PC-3 (cell line): ENCODE results near the gene SH2D3A. TPM values are rescaled to one million over a fixed set of nuclear protein-coding genes. Genes with fewer than 3 reads are reported as not detected.

Source experiments
- ATAC-seq: fragments of 200-7000 bp; cut with Tn5 transposase; 2 replicates; pipeline ENCODE4 v1.9.1; 2020; ENCODE audit warnings: mild to moderate bottlenecking, moderate library complexity
- BruUV-seq: library from RNA; stranded (reverse); fragments of 400-500 nt; replicated peaks from 2 replicates; lab custom pipeline; 2021; lab: Mats Ljungman, UMichigan
- CTCF ChIA-PET: fragments of 300-600 bp; sonication (Branson Sonifier 250); formaldehyde crosslinking; loops from one replicate; lab custom pipeline; 2022; ENCODE audit warnings: antibody characterized with exemption; lab: Charles Lee
- POLR2A ChIA-PET: fragments of 300-600 bp; sonication (Branson Sonifier 250); formaldehyde crosslinking; loops from one replicate; lab custom pipeline; 2022; ENCODE audit warnings: antibody characterized with exemption; ENCODE audit not compliant: unreplicated experiment; lab: Charles Lee
- DNase-seq: peaks from one replicate; pipeline ENCODE4 v3.0.0-alpha.2; 2015
- H2AFZ ChIP-seq: fragments of 300-600 bp; sonication (generic); 2 replicates; pipeline ENCODE4 v1.6.0; 2016; ENCODE audit warnings: antibody characterized with exemption, low read length
- H3F3A ChIP-seq: fragments of 300-600 bp; sonication (generic); one replicate; pipeline ENCODE4 v1.6.0; 2017; ENCODE audit warnings: antibody characterized with exemption, low read length, control low read depth, mild to moderate bottlenecking; ENCODE audit not compliant: unreplicated experiment
- H3K27ac ChIP-seq: fragments of 300-600 bp; sonication (generic); 2 replicates; pipeline ENCODE4 v1.5.1; 2016; ENCODE audit warnings: mild to moderate bottlenecking, low read length
- H3K27me3 ChIP-seq: fragments of 300-600 bp; sonication (generic); 2 replicates; pipeline ENCODE4 v1.6.1; 2016; ENCODE audit warnings: low read length, mixed read lengths
- H3K36me3 ChIP-seq: fragments of 300-600 bp; sonication (generic); 2 replicates; pipeline ENCODE4 v1.6.1; 2016; ENCODE audit warnings: low read depth, mixed run types, low read length, mixed read lengths
- H3K4me1 ChIP-seq: fragments of 300-600 bp; sonication (generic); 2 replicates; pipeline ENCODE4 v1.5.1; 2016; ENCODE audit warnings: low read length; ENCODE audit not compliant: insufficient read depth
- H3K4me2 ChIP-seq: fragments of 300-600 bp; sonication (generic); 2 replicates; pipeline ENCODE4 v1.6.0; 2016; ENCODE audit warnings: low read length
- H3K4me3 ChIP-seq: fragments of 300-600 bp; sonication (generic); 2 replicates; pipeline ENCODE4 v1.5.1; 2016; ENCODE audit warnings: mild to moderate bottlenecking, low read length, mixed read lengths
- H3K79me2 ChIP-seq: fragments of 300-600 bp; sonication (generic); 2 replicates; pipeline ENCODE4 v1.6.1; 2017; ENCODE audit warnings: low read length, mixed read lengths
- H3K9ac ChIP-seq: fragments of 300-600 bp; sonication (generic); 2 replicates; pipeline ENCODE4 v1.6.0; 2016; ENCODE audit warnings: mild to moderate bottlenecking, low read length
- H3K9me2 ChIP-seq: fragments of 300-600 bp; sonication (generic); replicated peaks from 2 replicates; pipeline ENCODE4 v1.6.1; 2016; ENCODE audit warnings: mixed run types, low read length, mixed read lengths
- H3K9me3 ChIP-seq: fragments of 300-600 bp; sonication (generic); 2 replicates; pipeline ENCODE4 v1.6.1; 2016; ENCODE audit warnings: low read length, mixed read lengths
- H4K20me1 ChIP-seq: fragments of 300-600 bp; sonication (generic); 2 replicates; pipeline ENCODE4 v1.6.1; 2016; ENCODE audit warnings: low read length, mixed read lengths
- EZH2 ChIP-seq: fragments of 300-600 bp; sonication (generic); IDR thresholded peaks from one replicate; pipeline ENCODE4 v1.6.1; 2017; ENCODE audit warnings: antibody characterized with exemption, mild to moderate bottlenecking, low read length; ENCODE audit not compliant: unreplicated experiment
- EZH2phosphoT487 ChIP-seq: fragments of 300-600 bp; sonication (generic); IDR thresholded peaks from 2 replicates; pipeline ENCODE4 v1.6.1; 2018; ENCODE audit warnings: mild to moderate bottlenecking, antibody characterized with exemption, low read length, borderline replicate concordance
- intact Hi-C: fragments of 100-400 bp; cut with micrococcal nuclease; formaldehyde crosslinking; loops from 2 replicates; pipeline ENCODE4 v1.9.0; 2023
- total RNA-seq: library from RNA; depleted of rRNA; stranded (reverse); fragments of >200 nt; gene quantifications from 2 replicates; pipeline ENCODE4 v1.2.3, GENCODE V29; 2014
- TF ChIP-seq, protein P1 (sequence below): fragments of 300-600 bp; sonication (generic); conservative IDR thresholded peaks from 2 replicates; pipeline ENCODE4 v1.5.1; 2017; ENCODE audit warnings: antibody characterized with exemption, low read depth, mild to moderate bottlenecking, low read length

The SH2D3A gene
- total RNA-seq, 1 experiment from 2014 or later = 141 TPM

GRCh38 chr19:6719992-6720368 is 47.3 kb downstream of the SH2D3A start:
- ChIA-PET POLR2A (no interaction called here), CTCF (no interaction called here)
- Histone ChIP-seq H3K79me2 (no peaks in the 10 kb centered on the region), H3K4me1 (no peaks in the 10 kb centered on the region; the same call in 1 of the 2 replicates), H3F3A (no peaks in the 10 kb centered on the region), H2AFZ (no peak overlapping the region), H3K27me3 (no peaks in the 10 kb centered on the region), H3K9me2 (no peaks in the 10 kb centered on the region), H3K4me2 (no peak overlapping the region), H3K27ac (no peak overlapping the region), H3K9me3 (no peaks in the 10 kb centered on the region), H3K9ac (no peak overlapping the region), H4K20me1 (no peaks in the 10 kb centered on the region), H3K36me3 (no peaks in the 10 kb centered on the region), H3K4me3 (no peak overlapping the region)
- DNase-seq (no peak), ATAC-seq (no peak)
- intact Hi-C loops = no loop called here
- no TSS peak for BruUV-seq
- TF ChIP-seq EZH2 = no peak
- TF ChIP-seq, protein P1, sequence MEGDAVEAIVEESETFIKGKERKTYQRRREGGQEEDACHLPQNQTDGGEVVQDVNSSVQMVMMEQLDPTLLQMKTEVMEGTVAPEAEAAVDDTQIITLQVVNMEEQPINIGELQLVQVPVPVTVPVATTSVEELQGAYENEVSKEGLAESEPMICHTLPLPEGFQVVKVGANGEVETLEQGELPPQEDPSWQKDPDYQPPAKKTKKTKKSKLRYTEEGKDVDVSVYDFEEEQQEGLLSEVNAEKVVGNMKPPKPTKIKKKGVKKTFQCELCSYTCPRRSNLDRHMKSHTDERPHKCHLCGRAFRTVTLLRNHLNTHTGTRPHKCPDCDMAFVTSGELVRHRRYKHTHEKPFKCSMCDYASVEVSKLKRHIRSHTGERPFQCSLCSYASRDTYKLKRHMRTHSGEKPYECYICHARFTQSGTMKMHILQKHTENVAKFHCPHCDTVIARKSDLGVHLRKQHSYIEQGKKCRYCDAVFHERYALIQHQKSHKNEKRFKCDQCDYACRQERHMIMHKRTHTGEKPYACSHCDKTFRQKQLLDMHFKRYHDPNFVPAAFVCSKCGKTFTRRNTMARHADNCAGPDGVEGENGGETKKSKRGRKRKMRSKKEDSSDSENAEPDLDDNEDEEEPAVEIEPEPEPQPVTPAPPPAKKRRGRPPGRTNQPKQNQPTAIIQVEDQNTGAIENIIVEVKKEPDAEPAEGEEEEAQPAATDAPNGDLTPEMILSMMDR = no peak
- TF ChIP-seq EZH2phosphoT487 = no peak

DNA sequence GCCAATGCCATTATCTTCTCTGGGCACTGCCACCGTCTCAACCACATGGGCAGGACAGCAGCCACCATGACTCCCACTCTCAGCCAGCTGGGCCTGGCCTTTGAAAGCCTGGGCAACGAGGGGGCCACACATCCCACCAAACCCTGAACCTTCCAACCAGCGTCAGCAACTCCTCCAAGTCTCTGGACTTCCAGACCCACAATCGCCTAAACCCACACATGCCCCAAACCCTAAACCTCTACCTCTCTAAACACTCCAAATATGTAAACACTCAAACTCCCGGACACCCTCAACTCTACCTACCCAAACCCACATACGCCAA is 47.7 kb downstream of the SH2D3A start:
- Histone ChIP-seq H3K4me1 (no peaks in the 10 kb centered on the region; the same call in 1 of the 2 replicates), H4K20me1 (no peaks in the 10 kb centered on the region), H3K4me2 (no peak overlapping the region), H3K9me2 (no peaks in the 10 kb centered on the region), H3K9ac (no peak overlapping the region), H3K79me2 (no peaks in the 10 kb centered on the region), H3K9me3 (no peaks in the 10 kb centered on the region), H3K27ac (no peak overlapping the region), H3F3A (no peaks in the 10 kb centered on the region), H3K27me3 (no peaks in the 10 kb centered on the region), H2AFZ (no peak overlapping the region), H3K36me3 (no peaks in the 10 kb centered on the region), H3K4me3 (no peak overlapping the region)
- ATAC-seq (no peak), DNase-seq (no peak)
- no peak for TF ChIP-seq EZH2
- BruUV-seq = no TSS peak
- POLR2A ChIA-PET = no interaction called here
- intact Hi-C loops = no loop called here
- CTCF ChIA-PET = no interaction called here

DNA sequence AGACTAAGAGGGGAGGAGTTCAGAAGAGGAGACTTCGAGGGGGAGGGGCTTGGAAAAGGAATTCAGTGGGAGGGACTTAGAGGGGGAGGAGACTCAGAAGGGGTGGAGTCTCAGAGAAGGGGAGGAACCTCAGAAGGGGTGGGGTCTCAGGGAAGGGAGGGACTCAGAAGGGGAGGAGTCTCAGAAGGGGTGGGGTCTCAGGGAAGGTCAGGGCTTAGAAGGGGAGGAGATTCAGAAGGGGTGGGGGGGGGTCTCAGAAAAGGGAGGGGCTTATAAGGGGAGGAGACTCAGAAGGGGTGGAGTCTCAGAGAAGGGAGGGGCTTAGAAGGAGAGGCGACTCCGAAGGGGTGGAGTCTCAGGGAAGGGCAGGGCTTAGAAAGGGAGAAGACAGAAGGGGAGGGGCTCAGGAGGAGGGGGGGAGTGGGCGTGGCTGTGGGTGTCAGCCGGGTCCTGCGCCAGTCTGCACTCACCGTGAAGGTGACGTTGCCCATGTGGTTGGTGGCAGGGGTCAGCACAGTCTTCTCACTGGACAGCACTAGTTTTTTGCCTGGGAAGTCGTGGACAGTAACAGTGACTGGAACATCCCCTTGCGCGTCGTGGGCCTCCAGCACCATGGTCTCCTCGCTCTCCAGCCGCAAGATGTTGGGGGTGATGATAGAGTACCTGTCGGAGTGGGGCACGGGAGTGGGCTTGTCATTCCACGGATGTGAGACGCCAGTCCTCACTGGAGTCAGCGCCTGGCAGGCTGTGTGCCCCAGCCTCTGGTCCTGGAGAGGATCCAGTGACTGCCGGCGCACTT is 48.3 kb downstream of the SH2D3A start:
- Histone ChIP-seq H3K9ac (no peak overlapping the region), H3F3A (no peaks in the 10 kb centered on the region), H3K79me2 (no peaks in the 10 kb centered on the region), H2AFZ (no peak overlapping the region), H3K27ac (no peak overlapping the region), H3K9me3 (no peaks in the 10 kb centered on the region), H3K36me3 (no peaks in the 10 kb centered on the region), H4K20me1 (no peaks in the 10 kb centered on the region), H3K4me3 (no peak overlapping the region), H3K9me2 (no peaks in the 10 kb centered on the region), H3K4me1 (no peaks in the 10 kb centered on the region; the same call in 1 of the 2 replicates), H3K27me3 (no peaks in the 10 kb centered on the region), H3K4me2 (no peak overlapping the region)
- intact Hi-C loops = no loop called here
- CTCF ChIA-PET = no interaction called here
- TF ChIP-seq EZH2 (no peak), EZH2phosphoT487 (no peak)
- TF ChIP-seq, protein P1 = no peak
- POLR2A ChIA-PET = no interaction called here
- DNase-seq (peak; percentile 48), ATAC-seq (peak; percentile 33)
- BruUV-seq = no TSS peak
